SK-N-SH (cell line): ENCODE results near the gene NEU2. TPM values are rescaled to one million over a fixed set of nuclear protein-coding genes. Genes with fewer than 3 reads are reported as not detected.

Experiments
- CTCF ChIA-PET: fragments of 300-600, 350-600 bp; formaldehyde crosslinking; extraction: SDS; loops from one replicate; lab custom pipeline; 2021; lab: Yijun Ruan, JAX
- POLR2A ChIA-PET: fragments of 350-600 bp; sonication (Branson Sonifier 250); formaldehyde crosslinking; extraction: SDS; loops from one replicate; lab custom pipeline; 2020; ENCODE audit warnings: antibody characterized with exemption, inconsistent platforms; lab: Yijun Ruan, JAX
- DNase-seq: peaks from one replicate; pipeline ENCODE4 v3.0.0; 2012
- H2AFZ ChIP-seq: fragments of 200-600 bp; sonication (generic); 2 replicates; pipeline ENCODE4 v1.8.1; 2016; ENCODE audit warnings: antibody characterized with exemption, mild to moderate bottlenecking, low read depth
- H3F3A ChIP-seq: fragments of 200-600 bp; sonication (generic); replicated peaks from 2 replicates; pipeline ENCODE3; 2016; ENCODE audit warnings: antibody characterized with exemption, mild to moderate bottlenecking; ENCODE audit not compliant: insufficient read depth
- H3K27ac ChIP-seq, 2 experiments: fragments of 200-500 bp in 1 of 2; fragments of 200-600 bp in 1 of 2; sonication (Bioruptor generic) in 1 of 2; sonication (generic), shearing (Covaris generic) in 1 of 2; 2 replicates each; pipeline versions ENCODE4 v1.5.1 to v1.6.1; 2014 to 2016; ENCODE audit warnings: low read depth in 2 of 2, inconsistent platforms in 1 of 2, low read length in 1 of 2, mild to moderate bottlenecking in 1 of 2, mixed read lengths in 1 of 2
- H3K27me3 ChIP-seq: fragments of 200-600 bp; sonication (generic), shearing (Covaris generic); 2 replicates; pipeline ENCODE4 v1.6.1; 2016; ENCODE audit warnings: mixed run types; ENCODE audit not compliant: insufficient read depth
- H3K36me3 ChIP-seq, 2 experiments: fragments of 200-500 bp in 1 of 2; fragments of 200-600 bp in 1 of 2; sonication (Bioruptor generic) in 1 of 2; sonication (generic) in 1 of 2; replicated peaks in 1 of 2; 2 replicates each; pipeline versions ENCODE3 to v1.5.1; 2014 to 2016; ENCODE audit warnings: low read length in 1 of 2, mild to moderate bottlenecking in 1 of 2; ENCODE audit not compliant: insufficient read depth in 2 of 2, control insufficient read depth in 1 of 2
- H3K4me1 ChIP-seq, 2 experiments: fragments of 200-500 bp in 1 of 2; fragments of 200-600 bp in 1 of 2; sonication (Bioruptor generic) in 1 of 2; sonication (generic), shearing (Covaris generic) in 1 of 2; 2 replicates each; pipeline versions ENCODE4 v1.5.1 to v1.6.1; 2014 to 2016; ENCODE audit warnings: low read depth in 1 of 2, low read length in 1 of 2, mixed run types in 1 of 2; ENCODE audit not compliant: insufficient read depth in 2 of 2, control insufficient read depth in 1 of 2
- H3K4me2 ChIP-seq: fragments of 200-600 bp; sonication (generic), shearing (Covaris generic); 2 replicates; pipeline ENCODE4 v1.6.1; 2017; ENCODE audit warnings: mixed run types
- H3K4me3 ChIP-seq, 2 experiments: fragments of 200-500 bp in 1 of 2; fragments of 200-600 bp in 1 of 2; sonication (Bioruptor generic) in 1 of 2; sonication (generic), shearing (Covaris generic) in 1 of 2; 2 replicates each; pipeline versions ENCODE4 v1.5.1 to v1.8.1; 2014 to 2016; ENCODE audit warnings: low read depth in 2 of 2, inconsistent platforms in 1 of 2, low read length in 1 of 2, mild to moderate bottlenecking in 1 of 2, mixed read lengths in 1 of 2, moderate library complexity in 1 of 2
- H3K79me2 ChIP-seq: fragments of 200-600 bp; sonication (generic); 2 replicates; pipeline ENCODE4 v1.8.1; 2017; ENCODE audit warnings: mild to moderate bottlenecking; ENCODE audit not compliant: insufficient read depth
- H3K9ac ChIP-seq: fragments of 200-600 bp; sonication (generic); 2 replicates; pipeline ENCODE4 v1.6.1; 2017; ENCODE audit warnings: mixed run types
- H3K9me2 ChIP-seq: fragments of 200-600 bp; sonication (generic); 2 replicates; pipeline ENCODE4 v1.6.1; 2017; ENCODE audit warnings: mixed run types
- H3K9me3 ChIP-seq: fragments of 200-600 bp; sonication (generic); 2 replicates; pipeline ENCODE4 v1.6.1; 2017; ENCODE audit warnings: mixed run types, mild to moderate bottlenecking, moderate library complexity
- H4K20me1 ChIP-seq: fragments of 200-600 bp; sonication (generic); 2 replicates; pipeline ENCODE4 v1.6.1; 2017; ENCODE audit warnings: mild to moderate bottlenecking, mixed run types; ENCODE audit not compliant: insufficient read depth
- CTCF ChIP-seq: fragments of 200-600 bp; sonication (generic); IDR thresholded peaks from 2 replicates; pipeline ENCODE4 v1.6.1; 2017; ENCODE audit warnings: antibody characterized with exemption, mild to moderate bottlenecking, moderate library complexity
- EP300 ChIP-seq, 2 experiments: IDR thresholded peaks; 2 replicates each; pipeline versions ENCODE4 v1.4.0 to v1.6.1; 2012; ENCODE audit warnings: borderline replicate concordance in 1 of 2, low read depth in 1 of 2, low read length in 1 of 2
- EZH2phosphoT487 ChIP-seq: fragments of 200-600 bp; sonication (generic); IDR thresholded peaks from 2 replicates; pipeline ENCODE4 v1.6.1; 2017; ENCODE audit warnings: low read depth, mixed run types, mild to moderate bottlenecking, antibody characterized with exemption, moderate library complexity, borderline replicate concordance
- FOXM1 ChIP-seq: IDR thresholded peaks from 2 replicates; pipeline ENCODE4 v1.4.0; 2012; ENCODE audit warnings: low read depth, mild to moderate bottlenecking
- GABPA ChIP-seq: IDR thresholded peaks from 2 replicates; pipeline ENCODE4 v1.4.0; 2012; ENCODE audit warnings: low read depth, mild to moderate bottlenecking
- GATA2 ChIP-seq: sonication (generic); formaldehyde crosslinking; IDR thresholded peaks from 2 replicates; pipeline ENCODE4 v1.5.0; 2020; ENCODE audit warnings: mild to moderate bottlenecking, missing genetic modification reagents
- IRF3 ChIP-seq: fragments of 150-350 bp; IDR thresholded peaks from 2 replicates; pipeline ENCODE4 v1.6.1; 2016; ENCODE audit warnings: mild to moderate bottlenecking, low read depth, low read length
- JUND ChIP-seq: IDR thresholded peaks from 2 replicates; pipeline ENCODE4 v1.4.0; 2012
- NRF1 ChIP-seq: IDR thresholded peaks from 2 replicates; pipeline ENCODE4 v1.6.1; 2012; ENCODE audit warnings: low read depth, mild to moderate bottlenecking, low read length
- POLR2AphosphoS5 ChIP-seq: IDR thresholded peaks from 2 replicates; pipeline ENCODE4 v1.6.1; 2012; ENCODE audit warnings: low read depth, low read length
- RAD21 ChIP-seq: IDR thresholded peaks from 2 replicates; pipeline ENCODE4 v1.6.1; 2012; ENCODE audit warnings: mild to moderate bottlenecking, low read length
- RCOR1 ChIP-seq: fragments of 150-350 bp; IDR thresholded peaks from 2 replicates; pipeline ENCODE4 v1.6.1; 2017; ENCODE audit warnings: antibody characterized with exemption, low read length
- SMC3 ChIP-seq: IDR thresholded peaks from 2 replicates; pipeline ENCODE4 v1.6.1; 2012; ENCODE audit warnings: low read depth, low read length, improper control_type of control experiment
- TCF12 ChIP-seq: IDR thresholded peaks from 2 replicates; pipeline ENCODE4 v1.4.0; 2012
- YY1 ChIP-seq: IDR thresholded peaks from 2 replicates; pipeline ENCODE4 v1.4.0; 2012; ENCODE audit warnings: low read depth, mild to moderate bottlenecking
- whole genome bisulfite sequencing: methylation state at CpG from one replicate; pipeline ENCODE4 v1.1.6; 2017; ENCODE audit warnings: low lambda C conversion rate; 5-methylcytosine and 5-hydroxymethylcytosine counted together
- polyA plus RNA-seq, 3 experiments: library from polyadenylated mRNA; depleted of rRNA; stranded (reverse); fragments of >200 nt; gene quantifications; 2 replicates each; pipeline ENCODE4 v1.2.3, GENCODE V29; 2012
- TF ChIP-seq, protein P1 (sequence below): IDR thresholded peaks from 2 replicates; pipeline ENCODE4 v1.4.0; 2012; ENCODE audit warnings: low read depth, borderline replicate concordance
- TF ChIP-seq, protein P2 (sequence below): IDR thresholded peaks from 2 replicates; pipeline ENCODE4; 2012
- TF ChIP-seq, protein P3 (sequence below): fragments of 150-350 bp; IDR thresholded peaks from 2 replicates; pipeline ENCODE4 v1.6.1; 2017; ENCODE audit warnings: antibody characterized with exemption, low read length, low read depth, borderline replicate concordance

Gene NEU2
- polyA plus RNA-seq, 1 of the 3 experiments (the other 2 are of a cell fraction) = not detected

DNA sequence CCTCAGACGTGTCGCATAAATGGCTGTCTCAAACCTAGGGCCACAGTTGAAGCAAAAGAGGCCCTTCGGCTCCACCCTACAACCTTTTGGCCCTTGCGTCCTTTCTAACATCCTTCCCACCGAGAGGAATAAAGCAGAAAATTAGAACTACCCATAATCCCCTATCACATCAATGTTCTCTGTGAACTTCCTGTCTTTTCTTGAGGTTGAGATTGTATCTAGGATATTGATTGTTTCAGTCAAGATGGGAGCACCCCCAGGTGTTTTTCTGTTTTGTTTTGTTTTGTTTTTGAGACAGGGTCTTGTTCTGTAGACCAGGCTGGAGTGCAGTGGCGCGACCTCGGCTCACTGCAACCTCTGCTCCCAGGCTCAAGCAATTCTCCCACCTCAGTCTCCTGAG, 51.3 kb downstream of the NEU2 start:
- H3K79me2 ChIP-seq = no peaks in the 10 kb centered on the region
- H3F3A ChIP-seq = no peaks in the 10 kb centered on the region
- no peaks in the 10 kb centered on the region for H3K9me3 ChIP-seq
- POLR2A ChIA-PET = no interaction called here
- H3K4me1 ChIP-seq = no peaks in the 10 kb centered on the region
- H3K9ac ChIP-seq = no peak overlapping the region
- H3K9me2 ChIP-seq = no peaks in the 10 kb centered on the region
- DNase-seq = no peak
- no peak overlapping the region for H3K27ac ChIP-seq
- 88% methylated on average over 8 of the region's 8 CpGs for WGBS
- no peak for TF ChIP-seq TCF12
- no peak for TF ChIP-seq CTCF
- TF ChIP-seq GABPA = no peak
- TF ChIP-seq FOXM1 = no peak
- TF ChIP-seq EZH2phosphoT487 = no peak
- TF ChIP-seq, protein P1, sequence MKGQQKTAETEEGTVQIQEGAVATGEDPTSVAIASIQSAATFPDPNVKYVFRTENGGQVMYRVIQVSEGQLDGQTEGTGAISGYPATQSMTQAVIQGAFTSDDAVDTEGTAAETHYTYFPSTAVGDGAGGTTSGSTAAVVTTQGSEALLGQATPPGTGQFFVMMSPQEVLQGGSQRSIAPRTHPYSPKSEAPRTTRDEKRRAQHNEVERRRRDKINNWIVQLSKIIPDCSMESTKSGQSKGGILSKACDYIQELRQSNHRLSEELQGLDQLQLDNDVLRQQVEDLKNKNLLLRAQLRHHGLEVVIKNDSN = no peak
- TF ChIP-seq, protein P2, sequence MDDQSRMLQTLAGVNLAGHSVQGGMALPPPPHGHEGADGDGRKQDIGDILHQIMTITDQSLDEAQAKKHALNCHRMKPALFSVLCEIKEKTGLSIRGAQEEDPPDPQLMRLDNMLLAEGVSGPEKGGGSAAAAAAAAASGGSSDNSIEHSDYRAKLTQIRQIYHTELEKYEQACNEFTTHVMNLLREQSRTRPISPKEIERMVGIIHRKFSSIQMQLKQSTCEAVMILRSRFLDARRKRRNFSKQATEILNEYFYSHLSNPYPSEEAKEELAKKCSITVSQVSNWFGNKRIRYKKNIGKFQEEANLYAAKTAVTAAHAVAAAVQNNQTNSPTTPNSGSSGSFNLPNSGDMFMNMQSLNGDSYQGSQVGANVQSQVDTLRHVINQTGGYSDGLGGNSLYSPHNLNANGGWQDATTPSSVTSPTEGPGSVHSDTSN = no peak
- TF ChIP-seq YY1 = no peak
- no peak for TF ChIP-seq RCOR1
- TF ChIP-seq NRF1 = no peak
- no peak for TF ChIP-seq JUND
- no peak for TF ChIP-seq POLR2AphosphoS5
- no peak for TF ChIP-seq SMC3
- TF ChIP-seq IRF3 = no peak
- TF ChIP-seq GATA2 (CRISPR knock-in tag) = no peak
- no peak for TF ChIP-seq RAD21
- TF ChIP-seq EP300 (IDR thresholded peaks at IDR 0.05; ENCODE audit: borderline replicate concordance in 1 of 2, low read depth in 1 of 2, low read length in 1 of 2) = no peak
- TF ChIP-seq, protein P3, sequence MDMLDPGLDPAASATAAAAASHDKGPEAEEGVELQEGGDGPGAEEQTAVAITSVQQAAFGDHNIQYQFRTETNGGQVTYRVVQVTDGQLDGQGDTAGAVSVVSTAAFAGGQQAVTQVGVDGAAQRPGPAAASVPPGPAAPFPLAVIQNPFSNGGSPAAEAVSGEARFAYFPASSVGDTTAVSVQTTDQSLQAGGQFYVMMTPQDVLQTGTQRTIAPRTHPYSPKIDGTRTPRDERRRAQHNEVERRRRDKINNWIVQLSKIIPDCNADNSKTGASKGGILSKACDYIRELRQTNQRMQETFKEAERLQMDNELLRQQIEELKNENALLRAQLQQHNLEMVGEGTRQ = no peak
- TF ChIP-seq, all 33 proteins: peak for 0
- H3K4me2 ChIP-seq = no peak overlapping the region
- H3K36me3 ChIP-seq = no peaks in the 10 kb centered on the region
- no peaks in the 10 kb centered on the region; the same call in 1 of the 2 replicates for H3K27me3 ChIP-seq
- no peaks in the 10 kb centered on the region for H4K20me1 ChIP-seq
- no peak overlapping the region for H2AFZ ChIP-seq
- H3K4me3 ChIP-seq = no peak overlapping the region
- CTCF ChIA-PET = interaction anchor here (2.0 kb wide), 1 partner anchor 30 kb away, joined by 6 read pairs; no protein-coding TSS in a partner anchor
